AG09319 (cell line): ENCODE measurements around the gene IRF1.

Experiments used
- DNase-seq: peaks from one replicate; pipeline ENCODE4 v3.0.0-alpha.2; 2010; ENCODE audit warnings: low read depth; ENCODE audit errors: extremely low read depth
- TF ChIP-seq, protein P1 (sequence below): IDR thresholded peaks from 2 replicates; pipeline ENCODE4 v1.5.1; 2011; ENCODE audit warnings: low read depth, mild to moderate bottlenecking, inconsistent platforms, low read length, moderate library complexity

The IRF1 gene

DNA sequence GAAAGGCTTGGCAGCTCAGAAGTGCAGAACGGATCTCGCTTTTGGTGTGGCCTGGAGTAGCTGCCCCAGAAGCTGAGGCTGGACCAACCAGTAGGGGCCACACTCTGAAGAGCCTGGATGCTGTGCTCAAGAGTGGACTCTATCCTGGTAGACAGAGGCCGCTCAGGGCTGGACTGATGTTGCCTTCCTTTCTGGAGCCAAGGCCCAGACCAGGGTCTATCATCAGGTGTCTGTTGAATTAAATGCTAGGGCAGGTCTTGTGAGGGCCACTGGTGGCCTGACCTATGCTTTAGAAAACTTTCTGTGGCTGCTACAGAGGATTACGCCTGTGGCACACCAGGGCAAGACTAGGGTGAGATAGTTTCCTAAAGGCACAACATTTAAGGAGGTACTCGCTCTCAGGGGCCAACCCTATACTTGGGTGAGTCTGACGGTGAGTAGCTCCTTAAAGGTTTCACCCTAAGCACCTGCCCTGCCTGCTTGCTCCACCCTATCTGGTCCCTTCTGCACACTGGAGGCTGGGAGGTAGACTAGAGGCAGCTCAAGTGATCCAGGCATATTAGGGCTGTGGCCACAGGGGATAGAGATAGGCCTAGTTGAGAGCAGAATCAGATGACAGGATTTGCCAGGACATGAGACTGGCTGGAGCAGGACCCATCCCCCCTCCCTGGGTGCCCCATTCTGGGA lies 9.8 kb upstream of the IRF1 start:
- TF ChIP-seq, protein P1, sequence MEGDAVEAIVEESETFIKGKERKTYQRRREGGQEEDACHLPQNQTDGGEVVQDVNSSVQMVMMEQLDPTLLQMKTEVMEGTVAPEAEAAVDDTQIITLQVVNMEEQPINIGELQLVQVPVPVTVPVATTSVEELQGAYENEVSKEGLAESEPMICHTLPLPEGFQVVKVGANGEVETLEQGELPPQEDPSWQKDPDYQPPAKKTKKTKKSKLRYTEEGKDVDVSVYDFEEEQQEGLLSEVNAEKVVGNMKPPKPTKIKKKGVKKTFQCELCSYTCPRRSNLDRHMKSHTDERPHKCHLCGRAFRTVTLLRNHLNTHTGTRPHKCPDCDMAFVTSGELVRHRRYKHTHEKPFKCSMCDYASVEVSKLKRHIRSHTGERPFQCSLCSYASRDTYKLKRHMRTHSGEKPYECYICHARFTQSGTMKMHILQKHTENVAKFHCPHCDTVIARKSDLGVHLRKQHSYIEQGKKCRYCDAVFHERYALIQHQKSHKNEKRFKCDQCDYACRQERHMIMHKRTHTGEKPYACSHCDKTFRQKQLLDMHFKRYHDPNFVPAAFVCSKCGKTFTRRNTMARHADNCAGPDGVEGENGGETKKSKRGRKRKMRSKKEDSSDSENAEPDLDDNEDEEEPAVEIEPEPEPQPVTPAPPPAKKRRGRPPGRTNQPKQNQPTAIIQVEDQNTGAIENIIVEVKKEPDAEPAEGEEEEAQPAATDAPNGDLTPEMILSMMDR = no peak
- DNase-seq = no peak

DNA sequence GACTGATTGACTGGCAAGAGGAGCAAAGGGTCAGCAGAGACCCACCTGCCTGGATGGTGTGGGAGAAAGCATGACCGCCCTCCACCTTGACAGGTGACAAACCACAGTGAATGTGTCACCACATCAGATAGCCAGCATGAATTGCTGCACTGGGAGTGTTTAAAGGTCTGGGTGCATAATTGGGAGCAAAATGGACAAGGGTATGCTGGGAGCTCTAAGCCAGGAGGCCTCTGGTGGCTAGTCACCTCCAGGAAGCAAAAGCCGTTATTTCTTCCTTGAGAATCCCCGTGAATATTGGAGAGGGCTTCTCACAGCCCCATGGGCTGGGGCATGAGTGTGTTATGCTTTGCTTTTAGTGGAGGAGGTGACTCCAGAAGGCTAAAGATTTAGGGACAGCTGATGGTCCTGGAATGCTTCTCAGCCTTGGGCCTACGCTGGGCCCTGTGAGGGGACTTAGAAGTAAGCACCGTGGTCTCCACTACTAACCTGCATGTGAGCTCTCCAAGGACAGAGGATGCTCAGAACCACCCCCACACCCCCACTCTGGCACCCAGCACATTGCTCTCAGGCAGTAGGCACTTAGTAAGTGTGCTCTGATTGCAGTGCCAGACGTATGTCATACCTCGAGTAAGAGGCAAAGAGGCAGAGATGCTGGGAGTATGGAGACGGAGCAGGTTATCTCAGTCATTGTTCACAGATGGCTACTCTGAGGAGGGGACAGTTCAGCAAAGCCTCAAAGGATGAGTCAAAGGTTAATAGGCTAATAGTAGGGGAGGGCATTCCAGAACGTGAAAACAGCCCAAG lies 9.1 kb upstream of the IRF1 start:
- TF ChIP-seq, protein P1 = no peak
- no peak for DNase-seq

DNA sequence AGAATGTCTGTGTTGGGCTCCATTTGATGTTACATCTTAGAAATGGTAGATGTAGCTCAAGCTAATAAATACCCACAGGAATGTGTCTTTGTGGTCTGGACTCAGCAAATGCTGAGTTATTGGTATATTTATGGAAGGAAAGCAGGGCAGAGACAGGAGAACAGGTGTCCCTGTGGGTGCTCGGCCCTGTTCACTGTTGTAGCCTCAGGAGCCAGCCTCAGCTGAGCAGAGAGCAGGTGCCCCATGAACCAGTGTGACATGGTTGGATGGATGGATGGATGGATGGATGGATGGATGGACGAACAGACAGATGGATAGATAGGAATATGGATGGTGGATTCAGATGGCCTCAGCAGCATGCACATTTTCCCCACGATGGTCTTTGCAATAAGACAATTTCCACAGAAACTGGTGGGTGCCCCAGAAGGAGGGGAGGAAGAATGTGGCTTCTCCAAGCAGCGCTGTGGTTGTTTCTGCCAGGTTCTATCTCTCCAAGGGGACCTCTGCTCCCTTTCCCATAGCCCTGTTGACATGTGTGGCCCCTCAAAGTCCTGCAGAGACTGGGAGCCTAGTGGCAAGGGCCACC lies 8.2 kb upstream of the IRF1 start:
- TF ChIP-seq, protein P1 = no peak
- DNase-seq = no peak

DNA sequence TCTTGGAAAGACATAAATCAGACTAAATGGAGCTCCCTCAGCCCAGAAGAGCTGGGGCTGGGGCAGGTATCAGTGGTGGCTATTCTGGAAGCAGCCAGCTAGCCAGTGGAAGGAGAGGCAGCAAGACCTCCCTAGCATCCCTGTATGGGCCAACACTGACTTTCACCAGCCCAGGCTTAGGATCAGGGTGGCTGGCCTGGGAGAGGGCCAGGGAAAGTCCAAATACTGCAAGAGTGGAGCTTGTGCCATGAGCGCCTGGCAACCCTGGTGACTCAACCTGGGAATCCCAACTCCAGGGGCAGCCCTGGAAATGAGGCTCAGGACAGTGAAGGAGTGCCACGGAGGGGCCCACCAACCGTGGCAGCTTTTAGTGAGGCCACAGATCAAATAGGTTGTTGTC lies 7.6 kb upstream of the IRF1 start:
- TF ChIP-seq, protein P1 = no peak
- DNase-seq = no peak

DNA sequence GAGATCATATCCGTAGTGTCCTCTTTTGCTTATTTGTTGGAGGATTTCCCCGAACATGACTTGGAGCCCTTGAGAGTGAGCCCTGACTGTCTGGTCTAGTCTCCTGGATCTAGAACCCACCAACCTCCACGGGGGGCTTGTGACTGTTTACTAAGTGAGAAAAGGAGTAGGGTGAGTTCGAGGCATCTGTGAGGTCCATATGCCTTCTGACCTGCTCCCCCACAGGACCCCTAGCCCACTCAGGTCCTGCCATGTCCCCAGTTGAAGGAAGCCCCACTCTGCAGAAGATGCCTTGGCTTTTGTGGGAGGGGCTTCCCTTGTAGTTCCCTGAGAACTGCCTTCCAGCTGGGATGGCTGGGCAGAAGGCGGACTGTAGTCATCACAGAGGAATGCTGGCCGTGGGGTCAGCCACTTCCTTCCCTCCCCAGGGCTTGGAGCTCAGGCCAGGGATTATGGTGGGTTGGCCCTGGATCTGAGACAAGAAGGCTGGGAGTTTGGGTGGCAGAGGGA lies 7.0 kb upstream of the IRF1 start:
- TF ChIP-seq, protein P1 = no peak
- peak; percentile 71 for DNase-seq

DNA sequence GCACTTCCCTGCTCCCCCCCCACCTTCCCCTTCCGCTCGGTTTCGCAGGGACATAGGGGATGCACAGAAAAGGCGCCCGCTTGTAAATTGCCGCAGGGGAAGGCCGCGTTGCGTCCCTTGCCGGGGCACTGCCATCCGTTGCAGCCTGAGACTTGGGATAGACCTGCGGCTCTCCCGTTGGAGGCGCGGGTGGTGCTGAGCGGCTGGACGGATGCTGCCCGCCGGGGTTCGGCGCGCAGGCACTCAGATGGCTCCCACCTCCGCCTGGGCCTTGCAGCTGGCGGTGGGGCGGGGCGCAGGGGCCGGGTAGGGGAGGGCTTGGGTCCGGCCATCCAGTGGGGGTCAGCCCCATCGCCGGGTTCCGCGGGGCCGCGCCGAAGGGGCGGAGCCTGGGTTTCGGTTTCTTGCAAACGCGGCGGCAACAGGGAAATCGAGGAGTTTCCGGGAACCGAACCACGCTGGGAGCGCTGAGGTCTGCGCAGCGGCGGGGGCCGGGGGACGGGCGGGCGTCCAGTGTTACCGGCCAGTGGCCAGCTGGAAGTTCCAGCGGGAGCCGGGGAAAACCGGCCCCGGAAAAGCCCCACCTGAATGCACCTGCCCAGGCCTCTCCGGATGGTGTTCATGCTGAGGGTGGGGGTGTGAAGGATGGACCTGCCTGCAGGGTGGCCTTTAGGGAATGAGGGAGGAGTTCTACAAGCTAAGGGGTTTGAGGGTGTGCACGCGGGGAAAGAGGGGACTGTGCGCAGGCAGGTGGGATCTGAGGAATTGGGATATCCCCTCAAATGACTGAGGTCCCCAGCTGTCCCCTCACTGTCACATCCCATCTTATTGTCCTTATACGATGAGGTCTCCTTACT lies 6.3 kb upstream of the IRF1 start:
- TF ChIP-seq, protein P1 = no peak

More for the DNA sequence above, 6.3 kb upstream of the IRF1 start:
- peak; percentile 69 for DNase-seq
